HG03469 (cell line): ENCODE results near the gene E2F1.
"Not testable (repeated sequence)": the region's sequence is repeated elsewhere in the genome, so short reads cannot be mapped to it uniquely, and the experiment has no call there.

Experiments
- ATAC-seq: cut with Tn5 transposase; IDR thresholded peaks from one replicate; pipeline ENCODE4 v1.9.1; 2021; ENCODE audit warnings: mild to moderate bottlenecking, moderate library complexity, moderate number of reproducible peaks; ENCODE audit not compliant: unreplicated experiment

E2F1 gene

DNA sequence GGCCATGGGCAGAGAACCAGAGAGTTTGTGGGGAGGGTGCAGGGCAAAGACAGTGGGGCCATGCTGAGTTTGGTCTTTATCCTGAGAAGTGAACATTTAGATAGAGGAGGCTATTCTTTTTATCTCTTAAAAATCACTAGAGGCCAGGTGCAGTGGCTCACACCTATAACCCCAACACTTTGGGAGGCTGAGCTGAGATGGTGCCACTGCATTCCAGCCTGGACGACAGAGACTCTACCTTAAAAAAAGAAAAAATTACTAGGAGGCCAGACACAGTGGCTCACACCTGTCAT lies 25.2 kb upstream of the E2F1 start:
- no peak for ATAC-seq

DNA sequence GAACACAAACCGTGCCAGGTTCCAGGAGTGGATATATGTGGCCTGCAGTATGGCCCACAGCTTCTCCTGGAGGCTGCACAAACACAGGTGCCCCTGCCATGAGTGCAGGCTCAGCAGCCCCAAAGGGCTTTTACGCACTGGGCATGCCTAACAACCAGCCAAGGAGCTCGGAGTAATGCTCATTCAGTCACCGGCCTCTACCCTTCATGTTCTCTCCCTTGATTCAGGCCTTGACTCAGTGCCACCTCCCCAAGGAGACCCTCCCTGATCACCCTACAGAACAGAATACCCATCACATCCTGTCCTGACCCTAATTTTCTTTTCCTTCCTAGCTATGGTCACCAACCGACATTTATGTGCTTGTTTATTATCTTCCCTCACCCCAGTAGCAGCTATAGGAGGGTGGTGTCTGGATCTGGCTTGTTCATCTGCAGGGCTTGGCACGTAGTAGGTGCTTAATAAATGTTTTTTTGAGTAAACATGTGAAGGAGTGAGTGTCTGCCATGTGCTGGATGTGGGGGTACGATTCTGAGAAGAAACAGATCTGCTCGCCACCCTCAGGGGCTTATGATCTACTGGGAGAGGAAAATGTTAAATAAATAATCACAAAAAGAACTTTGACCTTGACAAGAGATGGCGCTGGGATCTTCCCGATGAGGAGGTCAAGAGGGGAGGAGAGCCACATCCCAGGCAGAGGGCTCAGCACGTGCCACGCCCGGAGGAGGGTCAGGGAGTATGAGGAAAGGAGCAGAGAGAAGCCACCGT lies 24.7 kb upstream of the E2F1 start:
- ATAC-seq, result no peak

DNA sequence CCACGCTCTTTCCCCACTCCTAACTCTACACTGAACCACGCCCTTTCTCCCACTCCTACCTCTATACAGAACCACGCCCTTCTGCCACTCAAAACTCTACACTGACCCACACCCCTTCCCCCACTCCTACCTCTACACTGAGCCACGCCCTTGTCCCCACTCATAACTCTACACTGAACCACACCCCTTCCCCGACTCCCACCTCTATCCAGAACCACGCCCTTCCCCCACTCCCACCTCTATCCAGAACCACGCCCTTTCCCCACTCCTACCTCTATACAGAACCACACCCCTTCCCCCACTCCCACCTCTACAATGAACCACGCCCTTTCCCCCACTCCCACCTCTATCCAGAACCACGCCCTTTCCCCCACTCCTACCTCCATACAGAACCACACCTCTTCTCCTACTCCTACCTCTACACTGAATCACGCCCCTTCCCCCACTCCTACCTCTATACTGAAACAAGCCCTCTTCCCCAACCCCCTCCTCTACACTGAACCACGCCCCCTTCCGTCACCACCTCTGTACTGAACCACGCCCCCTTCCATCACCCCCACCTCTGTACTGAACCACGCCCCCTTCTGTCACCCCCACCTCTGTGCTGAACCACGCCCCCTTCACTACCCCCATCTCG lies 23.8 kb upstream of the E2F1 start:
- no peak for ATAC-seq

DNA sequence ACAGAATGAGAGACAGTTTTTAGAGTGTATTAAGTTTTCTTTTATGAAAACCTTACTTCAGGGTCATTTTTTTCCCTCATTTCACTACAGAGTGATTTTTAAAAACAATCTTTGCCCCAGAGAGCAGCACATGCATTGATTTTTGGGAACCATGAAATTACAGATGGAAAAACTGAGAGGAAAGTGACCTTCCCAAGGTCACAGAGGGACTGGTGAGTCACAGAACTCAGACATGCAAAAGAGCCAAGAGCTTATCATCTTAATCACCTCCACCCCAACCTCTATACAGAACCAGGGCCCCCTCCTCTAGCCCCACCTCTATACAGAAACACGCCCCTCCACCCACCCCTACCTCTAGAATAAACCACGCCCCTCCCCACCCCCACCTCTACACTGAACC lies 23.2 kb upstream of the E2F1 start:
- ATAC-seq, result no peak

DNA sequence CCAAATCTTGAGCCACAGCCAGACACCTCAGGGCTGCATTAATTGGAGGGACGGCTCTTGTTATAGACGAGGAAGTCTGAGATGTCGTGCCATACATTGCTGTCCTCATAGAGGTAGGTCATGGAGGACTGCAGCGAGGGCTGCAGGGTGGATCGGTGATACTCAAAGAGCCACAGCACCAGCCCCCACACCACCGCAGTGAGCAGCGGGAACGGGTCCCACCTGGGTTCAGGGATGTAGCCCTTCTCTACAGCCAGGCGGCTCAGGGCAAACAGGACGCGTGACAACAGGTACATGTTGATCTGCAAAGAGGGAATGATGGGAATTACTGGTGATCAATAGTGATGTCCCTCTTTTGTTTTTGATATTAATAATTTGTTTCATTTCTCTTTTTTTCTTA lies 21.5 kb upstream of the E2F1 start:
- no peak for ATAC-seq

DNA sequence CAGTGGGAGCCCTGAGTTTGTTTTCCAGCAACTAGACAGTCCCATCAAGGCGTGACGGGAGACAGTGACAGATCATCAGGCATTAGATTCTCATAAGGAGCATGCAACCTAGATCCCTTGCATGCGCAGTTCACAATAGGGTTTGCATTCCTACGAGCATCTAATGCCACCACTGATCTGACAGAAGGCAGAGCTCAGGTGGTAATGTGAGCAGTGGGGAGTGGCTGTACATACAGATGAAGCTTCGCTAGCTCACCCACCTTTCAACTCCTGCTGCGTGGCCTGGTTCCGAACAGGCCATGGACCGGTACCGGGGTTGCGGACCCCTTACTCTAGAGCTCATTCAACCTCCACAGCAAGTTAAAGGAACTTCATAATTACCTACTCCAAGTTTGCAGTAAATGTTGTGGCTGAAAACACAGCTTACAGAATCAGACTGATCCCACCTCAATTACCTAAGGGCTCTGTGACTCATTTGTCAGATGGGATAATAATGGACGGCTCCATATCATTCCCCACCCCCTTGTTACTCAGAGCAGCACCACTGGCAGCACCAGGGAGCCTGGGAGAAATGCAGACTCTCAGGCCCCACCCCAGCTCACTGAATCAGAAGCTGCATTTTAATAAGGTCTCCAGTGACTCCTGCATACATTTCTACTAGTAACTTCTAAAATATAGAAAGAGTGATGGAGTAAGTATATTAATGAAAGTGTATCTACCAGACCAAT lies 18.2 kb upstream of the E2F1 start:
- ATAC-seq, result no peak

DNA sequence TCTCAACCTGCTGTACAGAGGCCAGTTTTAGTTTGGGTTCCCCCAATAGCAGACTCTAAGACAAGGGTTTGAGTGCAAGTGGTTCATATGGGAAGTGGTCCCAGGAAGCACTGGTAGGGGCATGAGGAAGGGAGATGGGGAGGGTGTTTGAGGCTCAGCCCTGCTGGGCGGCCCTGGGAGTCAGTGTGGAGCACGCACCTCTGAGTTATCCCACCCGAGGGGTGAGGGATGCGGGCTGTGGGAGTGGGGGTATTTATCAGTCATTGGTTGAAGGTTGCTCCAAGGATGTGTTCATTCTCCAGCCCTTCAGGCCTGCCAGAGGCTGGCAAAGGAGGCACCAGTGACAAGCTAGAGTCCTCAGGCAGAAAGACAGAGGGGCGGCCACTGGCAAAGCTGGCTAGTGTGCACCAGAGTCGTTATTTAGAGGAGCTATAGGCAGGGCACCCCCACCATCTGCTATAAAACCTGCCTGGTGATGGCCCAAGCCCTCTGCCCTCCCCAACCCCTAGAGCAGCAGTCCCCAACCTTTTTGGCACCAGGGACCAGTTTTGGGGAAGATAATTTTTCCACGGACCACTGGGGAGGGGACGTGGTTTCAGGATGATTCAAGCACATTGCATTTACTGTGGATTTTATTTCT lies 17.4 kb upstream of the E2F1 start:
- ATAC-seq, result no peak

DNA sequence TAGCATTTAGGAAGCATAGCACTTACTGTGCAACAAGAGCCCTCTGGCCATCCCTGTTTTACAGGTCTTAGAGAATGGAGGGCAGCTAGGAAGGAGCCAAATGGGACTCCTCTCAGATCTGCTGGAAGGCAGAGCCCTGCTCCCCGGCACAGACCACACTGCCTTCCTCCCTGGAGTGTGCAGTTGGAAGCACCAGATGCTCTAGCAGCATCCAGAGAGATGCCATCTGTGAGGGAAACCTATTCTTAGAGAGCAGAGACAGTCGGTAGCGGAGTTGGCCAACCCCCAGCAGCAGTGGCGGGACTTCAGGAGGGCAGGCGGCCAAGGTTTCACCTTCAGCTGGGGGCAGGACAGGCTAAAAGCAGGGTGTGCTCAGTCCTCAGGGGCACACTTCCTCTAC lies 16.7 kb upstream of the E2F1 start:
- no peak for ATAC-seq

DNA sequence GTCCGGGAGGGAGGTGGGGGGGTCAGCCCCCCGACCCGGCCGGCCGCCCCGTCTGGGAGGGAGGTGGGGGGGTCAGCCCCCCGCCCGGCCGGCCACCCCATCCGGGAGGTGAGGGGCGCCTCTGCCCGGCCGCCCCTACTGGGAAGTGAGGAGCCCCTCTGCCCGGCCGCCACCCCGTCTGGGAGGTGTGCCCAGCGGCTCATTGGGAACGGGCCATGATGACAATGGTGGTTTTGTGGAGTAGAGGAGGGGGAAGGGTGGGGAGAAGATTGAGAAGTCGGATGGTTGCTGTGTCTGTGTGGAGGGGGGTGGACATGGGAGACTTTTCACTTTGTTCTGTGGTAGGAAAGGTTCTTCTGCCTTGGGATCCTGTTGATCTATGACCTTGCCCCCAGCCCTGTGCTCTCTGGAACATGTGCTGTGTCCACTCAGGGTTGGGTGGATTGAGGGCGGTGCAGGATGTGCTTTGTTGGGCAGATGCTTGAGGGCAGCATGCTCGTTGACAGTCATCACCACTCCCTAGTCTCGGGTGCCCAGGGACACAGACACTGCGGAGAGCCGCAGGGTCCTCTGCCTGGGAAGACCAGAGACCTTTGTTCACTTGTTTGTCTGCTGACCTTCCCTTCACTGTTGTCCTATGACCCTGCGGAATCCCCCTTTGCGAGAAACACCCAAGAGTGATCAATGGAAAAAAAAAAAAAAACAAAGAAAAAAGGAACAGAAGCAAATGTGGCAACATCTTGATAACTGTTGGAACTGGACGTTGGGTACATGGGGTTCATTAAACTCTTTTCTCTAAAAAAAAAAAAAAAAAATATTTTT lies 15.7 kb upstream of the E2F1 start:
- ATAC-seq, result no peak

DNA sequence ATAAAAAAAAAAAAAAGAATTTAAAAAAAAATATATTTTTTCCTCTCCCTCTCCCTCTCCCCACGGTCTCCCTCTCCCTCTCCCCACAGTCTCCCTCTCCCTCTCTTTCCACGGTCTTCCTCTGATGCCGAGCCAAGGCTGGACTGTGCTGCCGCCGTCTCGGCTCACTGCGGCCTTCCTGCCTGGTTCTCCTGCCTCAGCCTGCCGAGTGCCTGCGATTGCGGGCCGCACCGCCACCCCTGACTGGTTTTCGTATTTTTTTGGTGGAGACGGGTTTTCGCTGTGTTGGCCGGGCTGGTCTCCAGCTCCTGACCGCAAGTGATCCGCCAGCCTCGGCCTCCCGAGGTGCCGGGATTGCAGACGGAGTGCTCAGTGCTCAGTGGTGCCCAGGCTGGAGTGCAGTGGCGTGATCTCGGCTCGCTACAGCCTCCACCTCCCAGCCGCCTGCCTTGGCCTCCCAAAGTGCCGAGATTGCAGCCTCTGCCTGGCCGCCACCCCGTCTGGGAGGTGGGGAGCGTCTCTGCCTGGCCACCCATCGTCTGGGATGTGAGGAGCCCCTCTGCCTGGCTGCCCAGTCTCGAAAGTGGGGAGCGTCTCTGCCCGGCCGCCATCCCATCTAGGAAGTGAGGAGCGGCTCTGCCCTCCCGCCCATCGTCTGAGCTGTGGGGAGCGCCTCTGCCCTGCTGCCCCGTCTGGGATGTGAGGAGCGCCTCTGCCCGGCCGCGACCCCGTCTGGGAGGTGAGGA lies 14.7 kb upstream of the E2F1 start:
- ATAC-seq, result not testable (repeated sequence)

DNA sequence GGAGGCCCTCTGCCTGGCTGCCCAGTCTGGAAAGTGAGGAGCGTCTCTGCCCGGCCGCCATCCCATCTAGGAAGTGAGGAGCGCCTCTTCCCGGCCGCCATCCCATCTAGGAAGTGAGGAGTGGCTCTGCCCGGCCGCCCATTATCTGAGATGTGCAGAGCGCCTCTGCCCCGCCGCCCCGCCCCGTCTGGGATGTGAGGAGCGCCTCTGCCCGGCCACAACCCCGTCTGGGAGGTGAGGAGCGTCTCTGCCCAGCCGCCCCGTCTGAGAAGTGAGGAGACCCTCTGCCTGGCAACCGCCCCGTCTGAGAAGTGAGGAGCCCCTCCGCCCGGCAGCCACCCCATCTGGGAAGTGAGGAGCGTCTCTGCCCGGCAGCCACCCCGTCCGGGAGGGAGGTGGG lies 12.8 kb upstream of the E2F1 start:
- not testable (repeated sequence) for ATAC-seq

DNA sequence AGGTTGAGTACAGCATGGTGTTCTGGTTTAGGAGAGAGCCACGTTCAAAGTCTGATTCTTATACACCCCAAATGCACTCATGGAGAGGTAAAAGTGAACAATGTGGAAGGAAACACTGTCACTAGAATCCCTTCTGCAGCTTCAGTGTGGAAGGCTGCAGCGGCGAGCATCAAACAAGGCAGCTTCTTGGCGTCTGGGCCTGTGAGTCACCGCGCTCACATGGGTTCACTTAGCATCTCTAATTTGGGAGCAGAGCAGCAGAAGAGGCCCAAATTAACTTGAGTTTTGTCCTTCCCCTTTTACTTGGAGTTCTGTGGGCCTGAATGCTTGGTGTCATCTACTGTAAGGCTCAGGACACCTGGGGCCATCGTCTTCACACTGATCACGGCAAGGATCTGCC lies 10.9 kb upstream of the E2F1 start:
- no peak for ATAC-seq

DNA sequence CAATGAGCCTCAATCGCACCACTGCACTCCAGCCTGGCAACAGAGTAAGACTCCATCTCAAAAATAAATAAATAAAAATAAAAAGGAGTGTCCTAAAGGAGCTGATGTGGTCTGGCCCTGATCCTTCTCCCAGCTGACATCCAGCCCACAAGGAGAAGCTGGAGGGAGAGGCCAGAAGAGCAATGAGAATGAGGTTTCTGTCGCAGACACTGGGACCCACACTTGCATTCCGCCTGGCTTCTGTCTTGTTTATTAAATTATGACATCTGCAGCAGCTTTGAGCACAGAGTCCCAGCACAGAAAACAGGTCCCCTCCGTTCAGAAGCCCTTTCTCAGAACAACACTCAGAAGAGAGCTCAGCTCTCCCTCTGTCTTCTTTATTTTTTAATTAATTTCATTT lies 10.3 kb upstream of the E2F1 start:
- ATAC-seq, result no peak

DNA sequence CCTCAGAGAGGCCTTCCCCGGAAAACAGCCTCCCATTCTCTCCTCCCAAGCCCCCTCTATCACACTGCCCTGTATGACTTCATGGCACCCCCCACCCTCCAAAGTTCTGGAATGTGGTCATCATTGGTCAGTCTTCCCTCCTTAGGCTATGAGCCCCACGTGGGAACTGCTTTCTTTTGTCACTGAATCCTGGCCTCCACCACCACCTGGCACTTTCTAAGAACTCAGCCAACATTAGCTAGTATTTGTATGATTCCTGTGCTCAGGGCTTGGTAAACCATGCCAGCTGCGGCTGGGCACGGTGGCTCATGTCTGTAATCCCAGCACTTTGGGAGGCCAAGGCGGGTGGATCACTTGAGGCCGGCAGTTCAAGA lies 8.4 kb upstream of the E2F1 start:
- ATAC-seq, result no peak

DNA sequence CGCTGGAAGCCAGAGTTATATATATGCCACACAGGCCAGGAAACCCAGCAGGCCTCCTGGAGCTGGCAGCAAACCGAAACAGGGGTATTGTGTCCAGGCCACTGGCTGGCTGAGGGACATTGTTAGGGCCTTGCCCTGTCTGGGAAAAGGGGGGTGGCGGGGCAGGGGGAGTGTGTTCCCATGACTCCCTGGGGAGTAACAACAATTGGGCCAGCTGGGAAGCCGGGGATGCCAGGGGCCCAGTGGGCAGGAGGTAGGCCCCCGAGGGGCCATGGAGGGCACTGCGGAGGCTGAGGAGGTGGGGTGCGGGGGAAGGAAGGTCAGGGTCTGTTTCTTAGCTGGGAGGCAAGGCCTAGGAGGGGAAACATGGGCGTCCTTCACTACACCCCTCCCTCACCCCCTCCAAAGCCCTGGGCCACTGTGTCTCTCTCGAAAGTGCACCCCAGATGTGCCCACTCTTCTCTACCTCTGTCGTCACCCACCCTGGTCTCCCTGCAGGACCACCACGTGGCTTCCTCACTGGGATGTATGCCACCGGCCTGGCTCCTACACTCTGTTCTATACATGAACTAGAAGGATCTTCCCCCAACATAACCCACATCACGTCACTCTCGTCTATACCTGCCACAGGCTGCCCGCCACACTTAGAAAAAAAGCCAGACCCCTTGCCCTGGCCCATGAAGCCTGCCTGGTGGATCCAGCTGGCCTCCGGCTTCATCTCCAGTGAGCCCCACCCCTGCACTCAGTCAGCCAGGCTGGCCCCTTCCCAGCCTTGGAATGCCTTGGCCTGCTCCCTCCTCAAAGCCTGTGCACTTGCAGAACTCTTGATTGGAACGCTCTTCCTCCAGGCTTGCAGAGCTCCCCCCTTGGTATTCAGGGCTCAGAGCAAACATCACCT lies 7.8 kb upstream of the E2F1 start:
- ATAC-seq, result no peak

DNA sequence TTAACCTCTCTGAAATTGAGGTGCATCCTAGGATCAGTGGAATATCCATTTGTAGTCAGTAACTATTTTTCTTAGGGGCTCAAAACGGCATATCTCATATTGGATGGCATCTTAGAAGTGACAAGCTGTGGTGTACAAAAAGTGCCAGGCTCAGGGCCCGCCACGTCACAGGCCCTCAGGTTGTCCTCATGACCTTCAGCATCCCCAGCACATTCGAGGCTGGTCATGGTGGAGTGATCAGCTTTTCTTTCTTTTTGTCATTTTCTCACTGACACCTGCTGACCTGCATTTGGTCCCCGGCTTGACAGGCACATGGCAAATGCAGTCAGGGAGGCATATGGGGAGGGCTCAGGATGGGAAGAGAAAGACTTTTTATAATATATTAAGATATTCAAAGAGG lies 7.1 kb upstream of the E2F1 start:
- ATAC-seq, result no peak

DNA sequence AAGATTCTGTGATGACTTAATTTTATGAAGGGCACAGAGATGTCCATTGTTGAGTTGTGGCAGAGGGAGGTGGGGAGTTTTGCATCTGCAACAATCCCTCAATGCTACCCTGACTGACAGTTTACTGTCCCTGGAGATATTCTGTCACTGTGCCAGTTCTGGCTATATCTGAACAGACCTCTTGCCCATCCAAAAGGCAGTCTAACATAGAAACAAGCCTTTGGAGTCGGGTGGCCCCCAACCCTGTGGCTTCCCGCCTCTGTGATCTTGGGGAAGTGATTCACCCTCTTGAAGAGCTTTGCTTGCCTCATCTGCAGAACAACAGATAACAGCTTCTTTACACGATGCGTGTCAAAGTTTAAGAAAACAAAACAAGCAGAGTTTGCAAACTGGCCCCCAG lies 3.8 kb upstream of the E2F1 start:
- ATAC-seq, result no peak

DNA sequence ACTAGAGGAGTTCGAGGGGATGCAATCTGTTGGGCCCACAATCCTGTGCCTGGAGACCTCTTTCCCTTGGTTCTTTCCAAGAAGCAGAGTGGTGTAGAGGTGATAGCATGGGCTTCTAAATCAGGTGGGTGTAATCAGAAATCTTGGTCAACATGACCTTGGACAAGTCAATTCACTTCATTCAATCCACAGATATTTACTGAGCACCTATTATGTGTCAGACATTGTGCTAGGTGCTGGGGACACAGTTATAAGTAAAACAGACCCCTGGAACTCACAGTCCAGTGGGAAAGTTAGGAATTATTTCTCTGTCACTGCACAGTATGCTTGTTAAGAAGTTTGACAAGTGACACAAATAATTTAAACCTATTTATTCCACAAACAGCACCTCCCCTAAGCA lies 3.3 kb upstream of the E2F1 start:
- ATAC-seq, result no peak

DNA sequence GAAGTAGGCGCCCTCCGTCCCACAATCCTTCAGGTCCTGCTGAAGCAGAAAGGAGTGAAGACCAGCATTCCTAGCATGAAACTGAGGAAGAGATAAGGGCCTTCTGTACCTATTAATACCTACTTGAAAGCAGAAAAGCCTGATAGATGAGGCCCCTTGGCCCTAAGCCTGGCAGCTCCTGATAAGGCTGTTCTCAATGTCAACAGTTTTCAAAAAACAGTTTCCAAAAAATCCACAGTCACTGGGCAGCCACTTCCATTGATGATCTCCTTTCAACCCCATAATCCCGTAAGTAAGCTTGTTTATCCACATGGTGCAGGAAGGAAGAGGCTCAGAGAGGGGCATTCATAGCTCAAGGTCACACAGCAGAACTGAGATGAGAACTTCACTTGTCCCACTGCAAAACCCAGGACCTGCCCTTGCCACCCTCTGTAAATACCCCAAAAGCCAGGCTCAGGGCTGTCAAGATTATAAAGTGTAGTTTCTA lies 2.8 kb upstream of the E2F1 start:
- ATAC-seq, result no peak
